ENCODE results near the gene PCDH9.
A peak's percentile ranks its signal among the peaks of the same experiment; 100 is the strongest.

PCDH9 gene

DNA sequence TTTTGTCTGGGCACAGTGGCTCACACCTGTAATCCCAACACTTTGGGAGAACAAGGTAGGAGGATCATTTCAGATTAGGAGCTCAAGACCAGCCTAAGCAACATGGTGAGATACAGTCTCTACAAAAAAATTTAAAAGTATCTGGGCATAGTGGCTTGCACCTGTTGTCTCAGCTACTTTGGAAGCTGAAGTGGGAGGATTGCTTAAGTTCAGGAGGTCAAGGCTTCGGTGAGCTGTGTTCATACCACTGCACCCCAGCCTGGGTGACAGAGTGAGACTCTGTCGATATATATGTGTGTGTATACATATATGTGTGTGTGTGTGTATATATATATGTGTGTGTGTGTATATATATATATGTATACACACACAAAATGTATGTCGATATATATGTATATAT, 833.0 kb downstream of the PCDH9 start:
- DNase-seq (ENCODE audit: low spot score), result no peak

DNA sequence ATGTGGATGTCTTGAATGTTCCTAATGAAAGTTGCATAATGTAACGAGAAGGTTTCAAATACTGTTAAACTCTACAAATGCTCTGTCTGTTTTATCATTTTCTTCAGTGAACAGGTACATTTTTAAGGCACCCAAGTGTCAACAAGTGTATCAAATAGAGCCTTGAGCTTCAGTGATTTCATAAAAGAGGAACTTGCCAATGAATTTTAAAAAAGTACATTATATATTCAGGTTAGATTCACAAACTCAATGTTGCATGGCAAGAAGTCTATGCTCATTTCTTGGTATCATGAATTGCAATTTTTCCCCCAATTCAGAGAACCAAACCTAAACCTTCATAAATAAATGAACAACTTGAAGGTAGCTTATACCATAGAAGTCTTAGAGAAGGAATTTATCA, 838.8 kb downstream of the PCDH9 start:
- no peak for DNase-seq (ENCODE audit: low spot score)

DNA sequence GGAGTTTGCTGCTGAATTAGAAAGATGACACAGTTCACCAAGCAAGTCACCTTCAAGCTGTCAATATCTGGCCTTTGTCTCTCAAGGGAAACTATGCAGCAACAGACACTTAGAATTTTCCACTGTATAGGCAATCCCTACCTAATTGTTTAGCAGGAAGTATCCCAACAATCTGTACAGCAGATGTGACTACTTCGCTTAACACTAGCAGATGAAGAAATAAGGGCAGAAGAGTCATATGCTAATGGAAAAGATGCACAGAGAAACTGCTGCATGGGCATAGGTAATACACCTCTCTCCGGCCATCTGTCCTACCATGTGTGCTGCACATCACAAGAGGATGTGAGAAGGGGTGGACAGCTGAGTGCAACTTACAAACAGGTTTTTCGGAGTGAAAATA, 851.2 kb downstream of the PCDH9 start:
- DNase-seq (ENCODE audit: low spot score), result no peak

DNA sequence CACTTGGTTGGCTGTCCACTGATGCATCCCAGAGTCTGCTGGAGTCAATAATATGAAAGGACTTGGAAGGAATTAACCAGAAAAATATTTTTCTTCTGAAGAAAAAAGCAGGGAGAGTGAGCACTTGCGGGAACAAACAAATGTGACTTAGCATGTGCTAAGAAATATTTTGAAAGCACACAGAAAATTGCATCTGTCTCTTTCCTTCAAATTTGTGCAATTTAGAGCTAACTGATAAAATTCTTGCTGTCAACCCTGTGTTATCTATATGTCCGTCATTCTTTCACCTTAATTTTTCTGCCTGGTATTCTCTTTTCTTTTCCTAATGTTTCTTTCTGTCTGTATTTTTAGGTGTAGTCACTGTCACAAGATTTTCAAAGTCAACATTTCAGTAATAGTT, 852.6 kb downstream of the PCDH9 start:
- no peak for DNase-seq (ENCODE audit: low spot score)

DNA sequence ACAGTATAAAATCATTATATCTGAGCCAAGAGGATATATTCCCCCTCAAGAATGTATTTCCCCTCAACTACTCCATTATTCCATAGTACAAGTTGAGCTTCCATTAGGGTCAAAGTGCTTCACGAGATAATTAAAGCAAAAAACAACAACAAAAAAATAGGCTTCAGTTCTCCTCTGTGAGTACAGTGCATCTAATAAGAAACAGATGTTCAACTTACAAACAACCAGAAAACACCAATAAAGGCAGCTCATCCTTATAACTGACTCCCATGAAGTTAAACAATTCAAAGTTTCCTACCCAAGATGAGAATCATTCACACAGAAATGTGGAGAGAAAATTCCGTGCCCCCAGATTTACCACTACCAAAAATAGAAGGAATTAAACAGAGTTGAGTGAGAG, 854.4 kb downstream of the PCDH9 start:
- DNase-seq (ENCODE audit: low spot score), result no peak

DNA sequence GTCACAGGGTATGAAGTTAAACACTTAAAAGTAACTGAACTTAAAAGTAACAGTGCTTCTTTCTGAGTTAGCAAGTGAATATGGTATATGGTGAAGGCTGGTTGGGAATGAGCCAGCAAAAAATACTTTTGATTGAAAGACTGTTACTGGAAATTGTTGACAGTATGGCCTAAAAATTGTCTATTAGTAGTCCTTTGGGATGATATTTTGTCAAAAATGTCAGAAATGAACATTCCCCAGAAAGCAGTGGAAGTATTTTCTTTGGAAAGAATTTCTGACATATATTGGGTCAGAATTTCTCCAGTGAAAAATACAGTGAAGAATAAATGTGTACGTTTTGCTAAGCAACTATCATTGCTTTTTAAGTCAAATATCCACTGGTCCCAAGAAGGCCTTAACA, 860.5 kb downstream of the PCDH9 start:
- DNase-seq (ENCODE audit: low spot score), result no peak

DNA sequence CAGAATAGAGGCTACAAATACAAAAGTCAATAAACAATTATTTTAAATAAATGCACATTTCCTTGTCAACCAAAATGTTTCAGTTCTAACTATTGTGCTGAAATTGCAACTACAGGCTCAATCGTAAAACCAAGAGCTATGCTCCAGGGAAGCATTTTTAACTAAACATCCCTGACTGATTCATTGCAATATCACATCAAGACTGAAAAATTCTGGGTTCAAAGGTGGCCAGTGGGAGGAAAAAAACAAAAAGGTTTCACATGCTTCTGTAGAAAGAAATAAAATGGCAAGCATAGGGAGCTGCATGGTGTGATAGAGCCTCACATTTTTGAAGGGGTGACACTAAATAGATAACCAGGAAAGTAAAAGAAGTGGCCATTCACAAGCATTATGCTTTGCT, 862.8 kb downstream of the PCDH9 start:
- no peak for DNase-seq (ENCODE audit: low spot score)

DNA sequence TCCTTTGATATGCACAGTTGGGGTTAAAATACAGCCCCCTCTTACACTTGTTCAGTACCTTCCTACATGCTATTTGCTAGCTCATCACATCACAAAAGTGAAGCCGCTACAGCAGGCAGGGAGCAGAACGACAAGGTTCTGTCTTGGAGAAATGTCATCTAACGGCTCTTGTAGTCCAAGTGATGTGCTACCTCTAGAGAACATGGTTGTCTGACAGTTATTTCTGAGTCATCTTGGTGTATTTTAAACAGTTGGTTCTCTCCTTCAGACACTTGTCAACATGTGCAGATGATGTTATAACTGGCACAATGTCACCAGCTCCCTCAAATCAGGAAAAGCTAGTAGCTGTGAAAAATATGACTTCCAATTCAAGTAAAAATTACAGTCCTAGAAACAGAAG, 865.0 kb downstream of the PCDH9 start:
- DNase-seq (ENCODE audit: low spot score), result no peak

DNA sequence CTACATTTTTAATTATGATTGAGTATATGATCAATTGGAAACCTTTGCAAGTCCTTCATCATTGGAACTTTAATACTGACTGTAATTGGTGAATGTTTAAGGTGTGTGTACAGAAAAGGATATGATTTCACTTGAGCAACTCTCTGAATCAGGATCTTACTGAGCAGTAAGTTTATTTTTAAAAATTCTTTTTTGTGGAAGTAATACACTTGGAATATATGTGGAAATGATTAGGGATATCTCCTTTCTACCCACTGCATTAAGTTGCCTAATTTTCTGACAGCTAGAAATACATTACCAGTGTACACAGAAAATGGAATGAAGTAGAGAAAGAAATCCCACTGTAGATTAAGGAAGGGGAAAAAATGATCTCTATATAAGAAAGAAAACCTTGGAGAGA, 865.8 kb downstream of the PCDH9 start:
- DNase-seq (ENCODE audit: low spot score), result no peak

DNA sequence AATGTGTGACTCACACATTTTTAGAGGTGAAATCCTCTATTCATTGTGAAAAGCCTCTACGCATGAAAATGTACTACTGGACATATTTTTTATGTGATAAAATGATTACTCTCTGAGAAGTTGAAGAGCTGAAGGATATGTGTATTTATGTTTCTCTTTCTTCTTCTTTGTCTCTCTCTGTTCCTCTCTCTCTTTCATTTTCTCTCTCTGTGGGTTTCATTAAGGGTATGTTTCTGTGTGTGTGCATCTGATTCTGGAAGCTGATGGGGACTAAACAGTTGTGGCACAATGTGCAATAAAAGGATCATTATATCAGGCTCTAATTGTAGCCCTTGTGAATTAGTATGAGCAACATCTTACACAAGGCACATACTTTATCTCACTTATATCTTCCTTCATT, 867.7 kb downstream of the PCDH9 start:
- DNase-seq (ENCODE audit: low spot score), result no peak

DNA sequence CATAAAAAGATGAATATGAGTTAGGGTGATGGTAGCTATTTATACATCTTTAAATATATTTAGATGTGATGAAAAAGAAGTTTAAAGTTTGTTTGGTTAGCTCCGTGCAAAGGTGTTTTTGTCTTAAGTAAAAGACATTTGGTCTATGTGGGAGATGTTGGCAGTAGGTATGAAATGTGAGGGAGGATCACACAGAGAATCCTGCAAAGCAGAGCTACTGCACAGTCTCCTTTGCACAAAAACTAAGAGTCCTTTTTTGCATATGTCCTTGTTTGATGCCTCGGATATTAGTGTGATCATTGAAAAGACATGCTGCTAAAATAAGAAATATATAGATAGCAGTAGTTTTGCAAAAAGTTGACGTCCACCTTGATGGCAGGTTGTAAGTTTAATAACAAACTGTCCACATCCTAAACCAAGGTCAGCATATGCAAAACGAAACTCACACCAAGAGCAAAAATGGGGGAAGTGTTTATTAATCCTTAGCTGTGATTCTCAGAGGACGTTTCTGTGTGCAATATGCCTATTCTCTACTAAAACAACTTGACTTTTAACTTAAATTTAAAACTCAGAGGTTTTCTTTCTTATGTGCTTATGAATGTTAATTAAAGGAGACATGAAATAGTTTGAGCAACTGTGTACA, 870.1 kb downstream of the PCDH9 start:
- no peak for DNase-seq (ENCODE audit: low spot score)

DNA sequence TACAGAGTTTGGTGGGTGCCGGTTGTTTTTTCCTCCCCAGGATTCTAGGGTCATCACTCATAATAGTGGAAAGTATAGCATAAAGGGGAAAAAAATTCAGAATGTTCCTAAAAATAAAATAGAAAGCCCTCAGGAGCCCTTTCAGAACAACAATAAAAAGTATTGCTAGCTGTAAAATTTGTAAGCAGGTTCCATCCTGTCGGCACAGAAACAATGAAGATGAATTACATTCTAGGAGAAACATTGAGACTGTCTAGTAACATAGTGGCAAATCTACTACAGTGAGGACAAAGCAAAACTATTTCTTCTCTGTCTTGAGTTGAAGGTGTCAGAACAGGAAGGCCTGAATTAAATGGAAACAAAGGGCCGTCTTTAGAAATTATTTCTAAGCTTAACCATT, 870.7 kb downstream of the PCDH9 start:
- no peak for DNase-seq (ENCODE audit: low spot score)

DNA sequence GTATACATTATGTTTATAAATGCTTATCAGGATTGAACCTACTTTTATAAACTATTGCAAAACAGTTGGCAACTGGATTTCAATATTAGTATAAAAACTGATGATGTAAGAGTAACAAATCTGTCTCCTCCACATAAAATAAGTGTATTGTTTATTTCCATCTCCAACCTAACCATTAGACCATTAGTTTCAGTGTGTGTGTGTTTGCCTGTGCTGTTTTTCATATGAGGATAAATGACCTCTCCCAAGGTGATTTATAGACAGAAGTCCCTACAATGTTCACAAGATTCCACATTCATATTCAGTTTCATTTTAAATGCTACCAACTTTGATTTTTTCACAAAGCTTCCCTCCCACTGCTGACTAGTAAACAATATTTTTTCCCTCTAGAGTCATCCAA, 871.6 kb downstream of the PCDH9 start:
- no peak for DNase-seq (ENCODE audit: low spot score)

DNA sequence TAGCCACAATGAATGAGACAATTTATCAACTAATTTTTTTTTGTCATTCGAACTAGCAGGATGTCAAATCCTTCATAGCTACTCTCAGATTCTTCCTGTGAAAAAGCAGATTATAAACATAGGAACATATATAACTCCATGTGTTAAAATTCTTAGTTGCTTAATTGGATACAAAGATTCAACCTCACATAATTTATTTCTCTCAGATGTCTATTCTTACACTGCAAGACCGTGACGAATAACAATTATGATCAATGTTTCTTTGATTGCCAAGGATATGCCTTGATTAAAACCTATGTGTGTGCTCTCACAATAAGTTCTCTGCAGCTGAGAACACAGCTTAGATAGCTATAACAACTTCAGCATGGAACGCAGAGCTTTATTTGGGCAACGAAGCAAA, 872.7 kb downstream of the PCDH9 start:
- no peak for DNase-seq (ENCODE audit: low spot score)

DNA sequence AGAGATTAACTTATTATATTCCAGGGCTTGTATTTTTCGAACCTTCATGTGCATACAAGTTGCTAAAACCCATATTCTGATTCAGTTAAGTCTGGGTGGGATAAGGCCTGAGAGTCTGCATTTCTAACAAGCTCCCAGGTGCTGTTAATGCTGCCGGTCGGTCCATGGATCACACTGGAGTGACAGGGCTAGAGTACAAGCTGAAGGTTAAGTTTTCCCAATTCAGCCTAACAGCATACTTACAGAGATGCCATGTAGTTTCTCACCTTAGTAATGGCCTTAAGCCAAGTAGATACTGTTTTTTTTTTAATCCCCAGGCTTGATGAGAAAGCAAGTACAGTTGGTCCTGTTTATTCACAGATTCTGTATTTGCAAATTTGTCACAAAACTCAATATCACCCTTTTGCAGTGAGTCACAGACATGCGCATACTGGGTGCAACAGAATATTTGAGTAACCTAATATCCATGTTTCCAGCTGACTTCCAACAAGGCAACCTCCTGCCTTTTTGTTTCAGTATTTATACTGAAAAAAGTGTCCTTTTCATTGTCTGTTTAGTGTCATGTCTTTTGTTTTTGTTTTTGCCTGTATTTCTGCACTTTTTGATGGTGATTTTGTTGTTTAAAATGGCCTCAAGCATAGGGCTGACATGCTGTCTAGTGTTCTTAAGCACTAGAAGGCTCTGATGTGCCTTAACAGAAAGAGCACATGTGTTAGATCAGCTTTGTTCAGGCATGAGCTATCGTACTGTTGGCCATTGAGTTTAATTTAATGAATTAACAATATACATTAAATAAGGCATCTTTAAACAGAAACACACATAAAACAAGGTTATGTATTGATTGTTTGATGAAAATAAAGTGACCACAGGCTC, 875.0 kb downstream of the PCDH9 start:
- no peak for DNase-seq (ENCODE audit: low spot score)

DNA sequence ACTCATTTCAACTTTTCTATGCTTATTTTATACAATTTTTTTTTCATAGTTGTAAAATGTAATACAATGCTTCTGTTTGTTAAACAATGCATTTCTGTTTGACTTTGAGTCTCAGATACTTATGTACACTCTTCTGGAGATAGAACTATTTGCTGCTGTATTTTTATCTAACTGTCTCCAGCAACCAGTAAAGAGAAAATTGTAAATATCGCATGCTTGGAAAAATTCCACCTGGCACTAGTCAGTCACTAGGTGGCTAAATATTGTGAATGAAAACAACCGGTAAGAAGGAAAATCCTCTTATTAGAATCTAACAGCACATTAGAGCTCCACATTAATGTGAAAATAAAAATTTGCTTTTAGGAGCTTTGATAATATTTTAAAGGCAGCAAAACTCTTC, 876.5 kb downstream of the PCDH9 start:
- no peak for DNase-seq (ENCODE audit: low spot score)

DNA sequence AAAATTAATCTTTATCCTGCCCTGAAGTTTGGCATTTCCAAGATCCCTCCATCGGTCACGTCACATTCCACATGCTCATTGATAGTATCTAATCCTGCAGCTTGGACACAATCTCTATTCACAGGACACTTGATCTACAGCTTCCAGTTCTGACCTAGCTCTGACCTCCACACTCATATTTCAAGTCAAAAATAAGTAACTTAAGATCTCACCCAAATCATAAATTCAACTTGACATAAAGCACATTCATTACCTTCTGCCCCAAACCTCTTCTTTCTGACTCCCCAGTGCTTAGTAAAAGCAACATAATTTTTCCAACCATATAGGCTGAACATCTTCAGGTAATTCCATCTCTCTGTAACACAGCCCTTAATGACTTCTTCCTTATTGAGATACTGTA, 880.2 kb downstream of the PCDH9 start:
- DNase-seq (ENCODE audit: low spot score), result no peak

DNA sequence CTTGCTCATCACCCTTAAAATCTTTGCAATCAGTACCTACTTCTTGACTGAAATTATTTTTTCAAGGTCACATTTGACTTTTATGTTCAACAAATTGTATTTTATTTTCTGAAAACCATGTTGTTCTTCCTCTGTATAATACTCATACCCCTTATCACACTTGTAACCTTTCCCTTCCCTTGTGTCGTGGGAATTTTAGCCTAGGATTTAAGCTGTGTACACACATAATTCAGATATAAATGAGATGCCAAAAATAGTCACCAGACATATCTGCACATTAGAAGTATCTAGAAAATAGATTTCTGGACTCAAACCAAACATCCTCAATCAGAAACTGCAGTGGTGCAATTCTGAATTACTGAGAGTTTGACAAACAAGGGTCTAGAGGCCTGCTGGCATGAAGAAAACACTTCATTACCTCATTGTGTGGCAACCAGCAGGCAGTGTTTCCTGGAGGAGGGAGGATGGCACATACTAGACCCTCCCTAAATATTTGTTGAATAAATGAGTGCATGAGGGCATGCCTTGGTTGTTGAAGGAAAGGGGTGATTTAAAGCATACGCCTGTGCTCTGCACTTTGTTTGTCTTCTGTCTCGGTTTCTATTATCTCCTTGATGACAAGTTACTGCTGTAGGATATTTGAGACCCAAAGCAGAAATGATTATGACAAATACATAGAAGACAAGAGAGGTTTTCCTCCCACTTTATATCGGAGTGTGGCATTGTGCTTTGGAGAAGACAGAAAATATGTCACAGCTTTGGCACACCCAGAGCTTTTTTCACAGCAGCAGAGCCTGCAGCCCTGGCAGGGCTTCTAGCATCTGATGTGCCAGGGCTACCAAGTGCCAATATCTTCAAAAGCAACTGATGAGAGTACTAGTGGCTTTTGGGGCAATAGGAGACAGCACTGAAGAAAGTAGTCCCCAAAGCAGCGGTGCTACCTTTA, 881.1 kb downstream of the PCDH9 start:
- peak; percentile 72 for DNase-seq (ENCODE audit: low spot score)

DNA sequence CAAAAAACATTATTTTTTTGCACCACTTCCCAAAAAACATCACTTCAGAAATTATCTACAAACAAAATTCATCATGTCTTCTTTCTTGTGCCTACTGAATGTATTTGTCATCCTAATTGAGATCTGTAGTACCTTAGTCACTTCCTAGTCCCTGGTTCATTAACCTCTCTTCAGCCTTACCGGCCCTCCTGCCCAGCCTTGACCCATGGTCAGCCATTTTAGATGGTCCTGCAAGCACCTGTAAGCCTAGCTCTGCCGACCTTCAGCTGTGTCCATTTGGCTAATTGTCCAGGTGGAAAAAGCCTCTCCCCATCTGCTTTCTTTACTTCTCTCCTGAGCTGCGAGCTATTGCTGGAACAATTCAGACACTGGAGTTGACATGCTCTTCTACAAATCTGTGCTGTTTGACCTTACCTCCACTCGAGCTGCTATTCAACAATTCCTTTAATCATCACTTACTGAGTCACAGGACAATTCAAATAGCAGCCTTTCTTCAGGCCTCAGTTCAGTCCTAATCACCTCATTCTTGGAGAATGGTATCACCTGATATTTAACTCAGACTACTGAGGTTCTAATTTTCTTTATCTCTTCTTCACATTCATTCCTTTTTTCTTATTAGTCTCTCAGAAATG, 882.5 kb downstream of the PCDH9 start:
- no peak for DNase-seq (ENCODE audit: low spot score)

DNA sequence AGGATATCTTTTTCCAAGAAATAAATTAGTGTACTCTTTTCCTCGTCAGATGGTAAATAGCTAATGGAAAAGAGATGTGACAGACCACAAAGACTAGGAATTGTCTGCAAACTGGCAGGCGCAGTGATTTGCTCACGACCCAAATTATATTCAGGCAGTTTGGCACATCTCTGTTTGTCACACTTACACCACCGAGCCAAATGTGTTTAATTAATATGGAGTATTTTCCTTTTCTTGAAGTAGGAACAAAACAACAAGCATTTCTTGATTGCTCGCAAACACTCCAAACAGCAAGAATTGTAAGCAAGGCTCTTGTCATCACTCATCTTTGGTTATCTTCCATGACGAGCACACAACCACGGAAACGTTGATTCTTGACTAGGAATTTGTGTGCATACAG, 884.2 kb downstream of the PCDH9 start:
- DNase-seq (ENCODE audit: low spot score), result peak; percentile 81

DNA sequence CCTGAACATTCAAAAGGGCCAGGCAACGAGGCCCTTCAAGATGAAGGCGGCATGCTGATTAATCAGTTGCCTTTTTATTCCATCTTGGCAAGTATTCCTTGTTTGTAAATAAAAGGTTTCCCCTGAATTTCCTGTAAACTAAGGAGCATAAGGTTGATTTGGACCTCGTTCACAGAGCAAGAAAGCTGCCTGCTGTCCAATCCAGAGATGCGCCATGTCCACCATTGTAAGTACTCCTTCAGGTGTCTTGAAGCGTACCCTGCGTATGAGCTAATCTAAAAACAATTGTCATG, 884.7 kb downstream of the PCDH9 start:
- peak; percentile 60 for DNase-seq (ENCODE audit: low spot score)

DNA sequence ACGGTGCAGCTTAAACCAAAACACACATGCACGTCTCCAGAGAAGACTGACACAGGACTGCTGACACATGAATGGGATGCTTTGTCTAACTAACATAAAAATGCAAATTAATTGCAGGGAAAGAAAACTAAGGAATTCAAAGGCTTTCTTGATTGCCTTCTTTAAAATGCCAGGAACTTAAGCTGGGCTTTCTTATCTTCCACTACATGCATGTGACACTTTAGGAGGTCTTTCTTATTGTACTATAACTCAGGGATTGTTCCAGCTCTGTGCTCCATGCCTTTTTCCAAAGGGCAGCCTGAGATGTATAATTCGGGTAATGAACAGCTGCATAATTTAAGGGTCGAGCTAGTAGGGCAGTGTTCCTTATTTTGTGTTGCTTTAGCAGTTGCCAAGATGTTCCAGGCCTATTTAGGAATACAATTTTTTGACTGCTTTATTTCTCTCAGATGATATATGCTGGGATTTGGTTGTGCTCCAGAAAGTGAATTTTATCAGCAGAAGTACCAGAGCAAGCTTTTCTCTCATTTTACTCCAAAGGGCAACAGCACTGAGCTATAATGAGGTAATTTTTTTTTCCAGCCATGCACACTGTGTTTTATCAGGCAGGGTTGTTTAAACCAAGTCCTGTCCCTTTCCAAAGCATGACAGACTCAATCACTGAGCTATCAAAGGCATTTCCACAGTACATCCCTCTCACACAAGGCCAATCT, 885.2 kb downstream of the PCDH9 start:
- DNase-seq (ENCODE audit: low spot score), result peak; percentile 86

Data from pons (tissue), 1 donor.